Endodermal cell (in vitro differentiated cells): Measurements from ENCODE around the gene CHSY1. TPM values are rescaled to one million over a fixed set of nuclear protein-coding genes. Genes with fewer than 3 reads are reported as not detected.

Experiments used
- DNase-seq: peaks from one replicate; pipeline ENCODE4 v3.0.0-alpha.2; 2017
- H3K27ac ChIP-seq: 2 replicates; pipeline ENCODE4 v1.5.1; 2013; ENCODE audit warnings: mild to moderate bottlenecking, low read depth, low read length, moderate library complexity
- H3K27me3 ChIP-seq: 2 replicates; pipeline ENCODE4 v1.6.1; 2013; ENCODE audit warnings: mild to moderate bottlenecking, low read length, moderate library complexity; ENCODE audit not compliant: insufficient read depth, control insufficient read depth, poor library complexity, severe bottlenecking
- H3K36me3 ChIP-seq: 2 replicates; pipeline ENCODE4 v1.7.0; 2013; ENCODE audit warnings: mild to moderate bottlenecking, low read length, moderate library complexity; ENCODE audit not compliant: control insufficient read depth, insufficient read depth
- H3K4me1 ChIP-seq: one replicate; pipeline ENCODE4 v1.7.0; 2013; ENCODE audit warnings: low read length; ENCODE audit not compliant: control insufficient read depth, insufficient read depth
- H3K4me3 ChIP-seq: 2 replicates; pipeline ENCODE4 v1.5.1; 2013; ENCODE audit warnings: mild to moderate bottlenecking, low read length, moderate library complexity
- H3K9ac ChIP-seq: 2 replicates; pipeline ENCODE4 v1.6.1; 2013; ENCODE audit warnings: mild to moderate bottlenecking, low read length, moderate library complexity; ENCODE audit not compliant: poor library complexity, severe bottlenecking; ENCODE audit errors: extremely low read depth
- H3K9me3 ChIP-seq: 2 replicates; pipeline ENCODE4 v1.6.1; 2013; ENCODE audit warnings: mild to moderate bottlenecking, low read length, moderate library complexity; ENCODE audit not compliant: control insufficient read depth
- H3K27ac Mint-ChIP-seq: 2 replicates; pipeline ENCODE4 v1.8.0; 2020; ENCODE audit warnings: mixed read lengths
- H3K27me3 Mint-ChIP-seq: 2 replicates; pipeline ENCODE4 v1.8.0; 2021; ENCODE audit warnings: mild to moderate bottlenecking, mixed read lengths; ENCODE audit not compliant: insufficient read depth
- H3K36me3 Mint-ChIP-seq: 2 replicates; pipeline ENCODE4 v1.8.0; 2020; ENCODE audit warnings: low read depth, mixed read lengths
- H3K4me1 Mint-ChIP-seq: 2 replicates; pipeline ENCODE4 v1.8.0; 2020; ENCODE audit warnings: mixed read lengths
- H3K4me3 Mint-ChIP-seq: 2 replicates; pipeline ENCODE4 v1.8.0; 2020; ENCODE audit warnings: mild to moderate bottlenecking, moderate library complexity, mixed read lengths
- H3K9me3 Mint-ChIP-seq: 2 replicates; pipeline ENCODE4 v1.8.0; 2020; ENCODE audit warnings: mild to moderate bottlenecking, mixed read lengths
- WGBS, 2 experiments: methylation state at CpG; one replicate each; pipeline versions ENCODE4 v1.1.5 to v1.1.7; 2013; ENCODE audit warnings: missing lambda C conversion rate in 2 of 2, mixed read lengths in 1 of 2; ENCODE audit not compliant: insufficient coverage in 1 of 2, insufficient read length in 1 of 2; 5-methylcytosine and 5-hydroxymethylcytosine counted together
- total RNA-seq, 2 donors: library from RNA; stranded (reverse); fragmentation: NEBNext Ultra II Directional in 1 of 2; extraction: Animal tissue kit (Norgen Biotek cat#: 25700) in 1 of 2; gene quantifications; 2 replicates in 1 of 2; 3 replicates in 1 of 2; pipeline ENCODE4 v1.2.1, GENCODE V29; 2021
- TF ChIP-seq, protein P1 (sequence below): fragments of 200-600 bp; sonication (generic); conservative IDR thresholded peaks from 2 replicates; pipeline ENCODE4 v1.5.0; 2021; ENCODE audit warnings: antibody characterized with exemption, mild to moderate bottlenecking

The CHSY1 gene
- total RNA-seq, 2 donors from 2014 or later = 33.3 to 39.9 TPM

DNA sequence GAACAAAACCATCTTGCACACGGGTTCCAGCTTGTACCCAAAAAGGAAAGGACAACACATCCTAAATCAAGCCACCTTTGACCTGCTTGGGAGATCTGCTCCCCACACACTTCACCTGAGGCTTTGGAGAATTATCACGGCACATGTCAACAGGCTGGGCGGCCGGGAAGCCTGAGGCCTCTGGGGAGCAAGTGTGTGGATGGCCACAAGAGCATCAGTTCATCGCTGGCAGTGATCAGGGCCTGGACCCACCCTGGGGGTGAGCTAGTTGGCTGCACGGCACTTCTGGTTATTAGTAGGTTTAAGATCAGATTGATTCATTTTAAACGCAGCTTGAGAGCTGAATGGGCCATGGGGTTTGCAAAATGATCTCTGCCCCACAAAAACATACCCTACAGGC, 108.5 kb downstream of the CHSY1 start:
- 89 to 100% methylated on average over 2 to 7 of the region's 7 CpGs for WGBS, 2 experiments
- Histone ChIP-seq H3K27ac (no peak overlapping the region), H3K4me3 (no peak overlapping the region), H3K27me3 (no peaks in the 10 kb centered on the region), H3K36me3 (no peaks in the 10 kb centered on the region), H3K4me1 (no peaks in the 10 kb centered on the region), H3K9me3 (no peaks in the 10 kb centered on the region), H3K9ac (no peak overlapping the region)
- H3K36me3 Mint-ChIP-seq = no peaks in the 10 kb centered on the region
- H3K27me3 Mint-ChIP-seq = no peaks in the 10 kb centered on the region
- TF ChIP-seq, protein P1, sequence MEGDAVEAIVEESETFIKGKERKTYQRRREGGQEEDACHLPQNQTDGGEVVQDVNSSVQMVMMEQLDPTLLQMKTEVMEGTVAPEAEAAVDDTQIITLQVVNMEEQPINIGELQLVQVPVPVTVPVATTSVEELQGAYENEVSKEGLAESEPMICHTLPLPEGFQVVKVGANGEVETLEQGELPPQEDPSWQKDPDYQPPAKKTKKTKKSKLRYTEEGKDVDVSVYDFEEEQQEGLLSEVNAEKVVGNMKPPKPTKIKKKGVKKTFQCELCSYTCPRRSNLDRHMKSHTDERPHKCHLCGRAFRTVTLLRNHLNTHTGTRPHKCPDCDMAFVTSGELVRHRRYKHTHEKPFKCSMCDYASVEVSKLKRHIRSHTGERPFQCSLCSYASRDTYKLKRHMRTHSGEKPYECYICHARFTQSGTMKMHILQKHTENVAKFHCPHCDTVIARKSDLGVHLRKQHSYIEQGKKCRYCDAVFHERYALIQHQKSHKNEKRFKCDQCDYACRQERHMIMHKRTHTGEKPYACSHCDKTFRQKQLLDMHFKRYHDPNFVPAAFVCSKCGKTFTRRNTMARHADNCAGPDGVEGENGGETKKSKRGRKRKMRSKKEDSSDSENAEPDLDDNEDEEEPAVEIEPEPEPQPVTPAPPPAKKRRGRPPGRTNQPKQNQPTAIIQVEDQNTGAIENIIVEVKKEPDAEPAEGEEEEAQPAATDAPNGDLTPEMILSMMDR = no peak
- no peaks in the 10 kb centered on the region for H3K4me1 Mint-ChIP-seq
- no peaks in the 10 kb centered on the region for H3K9me3 Mint-ChIP-seq
- DNase-seq = no peak
- H3K4me3 Mint-ChIP-seq = no peak overlapping the region
- H3K27ac Mint-ChIP-seq = no peak overlapping the region

DNA sequence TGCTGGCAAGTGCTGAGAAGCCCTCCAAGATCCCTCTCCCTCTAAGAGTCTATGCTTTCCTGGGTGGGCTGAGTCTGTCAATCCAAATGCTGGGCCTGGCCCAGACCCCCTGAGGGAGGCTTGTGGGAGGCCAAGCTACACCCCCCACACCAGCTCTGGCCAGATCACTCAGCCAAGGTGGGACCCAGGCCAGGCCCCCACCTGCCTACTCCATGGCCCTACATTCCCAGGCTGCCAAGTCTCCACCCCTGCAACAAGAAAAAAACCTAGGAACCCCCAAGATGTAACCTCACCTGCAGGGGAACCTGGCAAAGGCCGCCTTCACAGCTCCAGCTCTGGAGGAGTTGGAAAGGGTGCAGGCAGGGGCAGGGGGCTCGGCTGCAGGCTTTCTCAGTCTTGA, 109.1 kb downstream of the CHSY1 start:
- Mint-ChIP-seq H3K4me1 (no peaks in the 10 kb centered on the region), H3K4me3 (no peak overlapping the region), H3K27ac (no peak overlapping the region), H3K9me3 (no peaks in the 10 kb centered on the region), H3K36me3 (no peaks in the 10 kb centered on the region), H3K27me3 (no peaks in the 10 kb centered on the region)
- TF ChIP-seq, protein P1 = no peak
- H3K36me3 ChIP-seq = no peaks in the 10 kb centered on the region
- H3K27me3 ChIP-seq = no peaks in the 10 kb centered on the region
- H3K27ac ChIP-seq = no peak overlapping the region
- H3K9me3 ChIP-seq = no peaks in the 10 kb centered on the region
- DNase-seq = peak; percentile 32
- H3K9ac ChIP-seq = no peak overlapping the region
- H3K4me3 ChIP-seq = no peak overlapping the region
- WGBS, 2 experiments = 82 to 100% methylated on average over 2 of the region's 2 CpGs
- H3K4me1 ChIP-seq = no peaks in the 10 kb centered on the region

DNA sequence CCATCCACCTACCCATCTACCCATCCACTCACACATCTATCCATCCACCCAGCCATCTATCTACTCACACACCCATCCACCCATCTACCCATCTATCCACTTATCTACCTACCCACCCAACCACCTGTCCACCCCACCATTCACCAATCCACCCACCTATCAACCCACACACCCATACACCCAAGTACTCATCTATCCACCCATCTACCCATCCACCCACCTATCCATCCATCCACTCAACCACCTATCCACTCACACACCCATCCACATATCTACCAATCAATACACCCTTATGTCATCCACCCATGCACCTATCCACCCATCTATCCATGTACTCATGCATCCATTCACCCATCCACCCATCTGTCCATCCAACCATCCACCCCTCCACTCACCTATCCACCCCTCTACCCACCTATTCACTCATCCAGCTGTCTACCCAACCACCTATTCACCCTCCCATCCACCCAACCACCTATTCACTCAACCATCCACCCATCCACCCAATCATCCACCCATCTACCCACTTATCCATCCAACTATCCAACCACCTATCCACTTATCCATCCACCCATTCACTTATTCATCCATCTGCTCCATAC, 109.8 kb downstream of the CHSY1 start:
- no peak for DNase-seq
- H3K9ac ChIP-seq = no peak overlapping the region
- H3K27me3 ChIP-seq = no peaks in the 10 kb centered on the region
- Mint-ChIP-seq H3K4me1 (no peaks in the 10 kb centered on the region), H3K4me3 (no peak overlapping the region), H3K27me3 (no peaks in the 10 kb centered on the region), H3K36me3 (no peaks in the 10 kb centered on the region), H3K9me3 (no peaks in the 10 kb centered on the region), H3K27ac (no peak overlapping the region)
- no peak overlapping the region for H3K4me3 ChIP-seq
- H3K27ac ChIP-seq = no peak overlapping the region
- H3K9me3 ChIP-seq = no peaks in the 10 kb centered on the region
- H3K4me1 ChIP-seq = no peaks in the 10 kb centered on the region
- TF ChIP-seq, protein P1 = no peak
- H3K36me3 ChIP-seq = no peaks in the 10 kb centered on the region
